DOHH2 (cell line): ENCODE results near the gene TTC23L.

Experiments
- H3F3A ChIP-seq: fragments of 200-600 bp; sonication (generic), shearing (Covaris generic); 2 replicates; pipeline ENCODE4 v1.6.0; 2016; ENCODE audit warnings: antibody characterized with exemption, mild to moderate bottlenecking; ENCODE audit not compliant: control insufficient read depth, insufficient read depth
- H3K27ac ChIP-seq: fragments of 200-600 bp; sonication (generic); 2 replicates; pipeline ENCODE4 v1.5.1; 2014; ENCODE audit warnings: low read depth, mild to moderate bottlenecking, low read length, moderate library complexity
- H3K27me3 ChIP-seq: fragments of 200-600 bp; sonication (generic); 2 replicates; pipeline ENCODE4 v1.6.1; 2014; ENCODE audit warnings: mild to moderate bottlenecking, low read length, mixed read lengths; ENCODE audit not compliant: control insufficient read depth
- H3K36me3 ChIP-seq: fragments of 200-600 bp; sonication (generic); 2 replicates; pipeline ENCODE4 v1.6.1; 2014; ENCODE audit warnings: mild to moderate bottlenecking, low read length, moderate library complexity, mixed read lengths; ENCODE audit not compliant: control insufficient read depth
- H3K4me1 ChIP-seq: fragments of 200-600 bp; sonication (generic); 2 replicates; pipeline ENCODE4 v1.6.1; 2014; ENCODE audit warnings: mild to moderate bottlenecking, low read length, mixed read lengths; ENCODE audit not compliant: control insufficient read depth
- H3K4me2 ChIP-seq: fragments of 200-600 bp; sonication (generic); 2 replicates; pipeline ENCODE4 v1.6.0; 2014; ENCODE audit warnings: mild to moderate bottlenecking, low read length, moderate library complexity
- H3K4me3 ChIP-seq: fragments of 200-600 bp; sonication (generic); 2 replicates; pipeline ENCODE4 v1.5.1; 2014; ENCODE audit warnings: mild to moderate bottlenecking, low read length, mixed read lengths
- H3K79me2 ChIP-seq: fragments of 200-600 bp; sonication (generic); 2 replicates; pipeline ENCODE4 v1.6.1; 2014; ENCODE audit warnings: mild to moderate bottlenecking, low read length, mixed read lengths; ENCODE audit not compliant: control insufficient read depth
- H3K9me2 ChIP-seq: fragments of 200-600 bp; sonication (generic); replicated peaks from 2 replicates; pipeline ENCODE4 v1.6.1; 2014; ENCODE audit warnings: mild to moderate bottlenecking, low read length, mixed read lengths; ENCODE audit not compliant: control insufficient read depth
- H3K9me3 ChIP-seq: fragments of 200-600 bp; sonication (generic); 2 replicates; pipeline ENCODE4 v1.6.1; 2014; ENCODE audit warnings: antibody characterized with exemption, low read length, mixed read lengths; ENCODE audit not compliant: control insufficient read depth, insufficient read depth
- H4K20me1 ChIP-seq: fragments of 200-600 bp; sonication (generic); 2 replicates; pipeline ENCODE4 v1.6.0; 2014; ENCODE audit warnings: low read depth, mild to moderate bottlenecking, antibody characterized with exemption, low read length, moderate library complexity; ENCODE audit not compliant: control insufficient read depth, insufficient read depth
- EZH2phosphoT487 ChIP-seq: fragments of 200-600 bp; sonication (generic); IDR thresholded peaks from 2 replicates; pipeline ENCODE4 v1.6.1; 2017; ENCODE audit warnings: borderline replicate concordance, mild to moderate bottlenecking, antibody characterized with exemption, low read length, moderate library complexity, mixed read lengths
- TF ChIP-seq, protein P1 (sequence below): fragments of 200-600 bp; sonication (generic); IDR thresholded peaks from one replicate; pipeline ENCODE4 v1.5.1; 2014; ENCODE audit warnings: antibody characterized with exemption, mild to moderate bottlenecking, low read depth, low read length; ENCODE audit not compliant: poor library complexity, severe bottlenecking

Gene TTC23L

DNA sequence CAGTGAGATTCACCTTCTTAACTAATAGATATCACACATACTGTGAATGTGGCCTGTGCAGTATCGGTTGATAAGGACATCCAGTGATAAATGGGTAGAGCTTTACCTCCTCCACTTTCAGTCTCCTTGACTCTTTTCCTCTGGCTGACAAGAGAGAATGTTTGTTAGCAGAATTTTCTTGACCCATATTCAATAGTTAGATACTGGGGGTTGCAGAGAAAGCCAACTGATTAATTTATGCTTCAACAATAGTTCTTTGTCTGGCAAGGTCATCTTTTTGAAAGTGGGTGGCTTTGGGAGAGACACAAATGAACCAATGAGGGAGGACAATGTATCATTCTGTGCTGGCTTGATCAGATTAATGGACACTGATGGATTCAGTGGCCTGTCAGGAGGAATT, 30.3 kb downstream of the TTC23L start:
- Histone ChIP-seq H3F3A (no peaks in the 10 kb centered on the region), H3K27me3 (no peaks in the 10 kb centered on the region; the same call in 1 of the 2 replicates), H3K27ac (no peak overlapping the region), H3K36me3 (no peaks in the 10 kb centered on the region), H3K79me2 (no peaks in the 10 kb centered on the region), H3K4me3 (no peak overlapping the region), H3K4me1 (no peaks in the 10 kb centered on the region), H3K9me3 (no peaks in the 10 kb centered on the region), H3K4me2 (no peak overlapping the region), H3K9me2 (no peaks in the 10 kb centered on the region), H4K20me1 (no peaks in the 10 kb centered on the region)
- TF ChIP-seq EZH2phosphoT487, result no peak
- TF ChIP-seq, protein P1, sequence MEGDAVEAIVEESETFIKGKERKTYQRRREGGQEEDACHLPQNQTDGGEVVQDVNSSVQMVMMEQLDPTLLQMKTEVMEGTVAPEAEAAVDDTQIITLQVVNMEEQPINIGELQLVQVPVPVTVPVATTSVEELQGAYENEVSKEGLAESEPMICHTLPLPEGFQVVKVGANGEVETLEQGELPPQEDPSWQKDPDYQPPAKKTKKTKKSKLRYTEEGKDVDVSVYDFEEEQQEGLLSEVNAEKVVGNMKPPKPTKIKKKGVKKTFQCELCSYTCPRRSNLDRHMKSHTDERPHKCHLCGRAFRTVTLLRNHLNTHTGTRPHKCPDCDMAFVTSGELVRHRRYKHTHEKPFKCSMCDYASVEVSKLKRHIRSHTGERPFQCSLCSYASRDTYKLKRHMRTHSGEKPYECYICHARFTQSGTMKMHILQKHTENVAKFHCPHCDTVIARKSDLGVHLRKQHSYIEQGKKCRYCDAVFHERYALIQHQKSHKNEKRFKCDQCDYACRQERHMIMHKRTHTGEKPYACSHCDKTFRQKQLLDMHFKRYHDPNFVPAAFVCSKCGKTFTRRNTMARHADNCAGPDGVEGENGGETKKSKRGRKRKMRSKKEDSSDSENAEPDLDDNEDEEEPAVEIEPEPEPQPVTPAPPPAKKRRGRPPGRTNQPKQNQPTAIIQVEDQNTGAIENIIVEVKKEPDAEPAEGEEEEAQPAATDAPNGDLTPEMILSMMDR, result no peak

DNA sequence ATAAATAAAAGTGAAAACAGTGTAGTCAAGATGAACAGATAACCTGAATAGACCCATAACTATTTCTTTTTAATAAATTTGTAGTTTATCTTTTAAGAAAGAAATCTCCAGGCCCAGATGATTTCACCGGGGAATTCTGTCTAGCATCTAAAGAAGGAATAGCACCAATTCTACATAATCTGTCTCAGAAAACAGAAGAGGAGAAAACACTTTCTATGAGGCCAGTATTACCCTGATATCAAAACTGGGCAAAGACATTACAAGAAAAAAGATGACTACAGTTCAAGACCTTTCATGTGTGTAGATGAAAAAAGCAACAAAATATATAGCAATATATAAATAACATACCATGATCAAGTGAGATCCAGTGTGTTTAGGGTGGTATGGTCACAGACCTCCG, 31.4 kb downstream of the TTC23L start:
- TF ChIP-seq EZH2phosphoT487, result no peak
- TF ChIP-seq, protein P1, result no peak

DNA sequence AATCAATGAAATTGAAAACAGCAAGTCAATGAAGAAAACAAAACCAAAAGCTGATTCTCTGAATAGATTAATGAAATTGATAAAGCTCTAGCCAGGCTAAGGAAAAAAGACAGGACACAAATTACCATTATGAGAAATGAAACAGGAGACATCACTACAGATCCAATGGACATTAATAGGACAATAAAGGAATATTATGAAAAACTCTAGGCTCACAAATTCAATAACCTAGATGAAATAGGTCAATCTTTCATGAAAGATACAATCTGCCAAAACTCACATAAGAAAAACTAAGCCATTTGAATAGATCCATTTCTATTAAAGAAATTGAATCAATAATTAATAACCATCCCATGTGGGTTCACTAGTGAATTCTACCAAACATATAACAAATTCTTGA, 37.3 kb downstream of the TTC23L start:
- no peaks in the 10 kb centered on the region for H3K36me3 ChIP-seq
- H3K27ac ChIP-seq, result no peak overlapping the region
- no peaks in the 10 kb centered on the region for H3K79me2 ChIP-seq

More for the DNA sequence above, 31.4 kb downstream of the TTC23L start:
- H3K79me2 ChIP-seq, result no peaks in the 10 kb centered on the region
- no peaks in the 10 kb centered on the region for H3K9me2 ChIP-seq
- no peaks in the 10 kb centered on the region; the same call in 1 of the 2 replicates for H3K27me3 ChIP-seq
- no peaks in the 10 kb centered on the region for H3K9me3 ChIP-seq
- no peaks in the 10 kb centered on the region for H3K36me3 ChIP-seq
- H3F3A ChIP-seq, result no peaks in the 10 kb centered on the region
- H4K20me1 ChIP-seq, result no peaks in the 10 kb centered on the region
- H3K27ac ChIP-seq, result no peak overlapping the region
- no peak overlapping the region for H3K4me2 ChIP-seq
- H3K4me1 ChIP-seq, result no peaks in the 10 kb centered on the region
- no peak overlapping the region for H3K4me3 ChIP-seq

More for the DNA sequence above, 37.3 kb downstream of the TTC23L start:
- H3K9me3 ChIP-seq, result no peaks in the 10 kb centered on the region
- H3K4me1 ChIP-seq, result no peaks in the 10 kb centered on the region
- H3K9me2 ChIP-seq, result no peaks in the 10 kb centered on the region
- no peaks in the 10 kb centered on the region for H3F3A ChIP-seq
- H4K20me1 ChIP-seq, result no peaks in the 10 kb centered on the region
- H3K4me3 ChIP-seq, result no peak overlapping the region
- no peak overlapping the region for H3K4me2 ChIP-seq
- no peak for TF ChIP-seq EZH2phosphoT487
- TF ChIP-seq, protein P1, result no peak
- no peaks in the 10 kb centered on the region; the same call in 1 of the 2 replicates for H3K27me3 ChIP-seq
